GM12878 (cell line): ENCODE measurements around the gene AIF1. TPM values are rescaled to one million over a fixed set of nuclear protein-coding genes. Genes with fewer than 3 reads are reported as not detected.

Experiments used
- ATF2 ChIP-seq: IDR thresholded peaks from 2 replicates; pipeline ENCODE4 v1.6.1; 2012; ENCODE audit warnings: low read length, inconsistent platforms
- BCLAF1 ChIP-seq: fragments of 450-650 bp; IDR thresholded peaks from 2 replicates; pipeline ENCODE4 v1.6.1; 2017; ENCODE audit warnings: antibody characterized with exemption, mild to moderate bottlenecking, moderate library complexity
- CREB1 ChIP-seq: IDR thresholded peaks from 2 replicates; pipeline ENCODE4 v1.6.1; 2012; ENCODE audit warnings: low read depth, mild to moderate bottlenecking, inconsistent platforms
- ETV6 ChIP-seq, 2 experiments: fragments of 450-650 bp in 1 of 2; IDR thresholded peaks in 1 of 2; conservative IDR thresholded peaks in 1 of 2; 2 replicates each; pipeline ENCODE4 v1.6.1; 2014; ENCODE audit warnings: antibody characterized with exemption in 1 of 2, borderline replicate concordance in 1 of 2, low read depth in 1 of 2, mild to moderate bottlenecking in 1 of 2, moderate library complexity in 1 of 2
- HDGF ChIP-seq: fragments of 450-650 bp; IDR thresholded peaks from 2 replicates; pipeline ENCODE4 v1.6.1; 2016; ENCODE audit warnings: antibody characterized with exemption
- KAT2A ChIP-seq: conservative IDR thresholded peaks from 2 replicates; pipeline ENCODE4 v1.6.1; 2011; ENCODE audit warnings: low read depth, low read length; ENCODE audit not compliant: control insufficient read depth
- KDM1A ChIP-seq: fragments of 200-600 bp; sonication (generic); IDR thresholded peaks from 2 replicates; pipeline ENCODE4 v1.6.1; 2016; ENCODE audit warnings: borderline replicate concordance
- NBN ChIP-seq: fragments of 450-650 bp; IDR thresholded peaks from 2 replicates; pipeline ENCODE4 v1.6.1; 2016
- NFYB ChIP-seq: IDR thresholded peaks from 2 replicates; pipeline ENCODE4 v1.6.1; 2011; ENCODE audit warnings: low read depth, mild to moderate bottlenecking, low read length, improper control_type of control experiment, moderate library complexity; ENCODE audit not compliant: insufficient read depth
- NR2F1 ChIP-seq: fragments of 450-650 bp; conservative IDR thresholded peaks from 2 replicates; pipeline ENCODE4 v1.6.1; 2017; ENCODE audit warnings: mild to moderate bottlenecking
- PAX8 ChIP-seq: fragments of 450-650 bp; IDR thresholded peaks from 2 replicates; pipeline ENCODE4 v1.6.1; 2017; ENCODE audit warnings: mild to moderate bottlenecking, moderate library complexity
- PBX3 ChIP-seq: IDR thresholded peaks from 2 replicates; pipeline ENCODE4 v1.6.1; 2011; ENCODE audit warnings: mild to moderate bottlenecking, low read depth, low read length, moderate library complexity; ENCODE audit not compliant: insufficient replicate concordance
- POLR2A ChIP-seq: IDR thresholded peaks from 2 replicates; pipeline ENCODE4 v1.6.1; 2011; ENCODE audit warnings: low read depth, mild to moderate bottlenecking, low read length
- RB1 ChIP-seq: fragments of 450-650 bp; formaldehyde crosslinking; IDR thresholded peaks from 2 replicates; pipeline ENCODE4 v1.6.1; 2017; ENCODE audit warnings: mild to moderate bottlenecking, borderline replicate concordance
- RELA ChIP-seq: fragments of 450-650 bp; IDR thresholded peaks from 2 replicates; pipeline ENCODE4 v1.8.0; 2014; ENCODE audit warnings: borderline replicate concordance; ENCODE audit not compliant: partially characterized antibody
- SPI1 ChIP-seq: IDR thresholded peaks from 2 replicates; pipeline ENCODE4 v1.6.1; 2011; ENCODE audit warnings: low read depth, mild to moderate bottlenecking, low read length, moderate library complexity, borderline replicate concordance; ENCODE audit not compliant: insufficient read depth
- TAF1 ChIP-seq: IDR thresholded peaks from 2 replicates; pipeline ENCODE4 v1.6.1; 2011; ENCODE audit warnings: mild to moderate bottlenecking, low read depth, low read length, borderline replicate concordance
- ZBTB11 ChIP-seq: fragments of 450-650 bp; formaldehyde crosslinking; IDR thresholded peaks from 2 replicates; pipeline ENCODE4 v1.5.0; 2022; ENCODE audit warnings: mild to moderate bottlenecking, missing genetic modification characterization
- ZSCAN29 ChIP-seq: fragments of 450-650 bp; IDR thresholded peaks from 2 replicates; pipeline ENCODE4 v1.6.1; 2017; ENCODE audit warnings: mild to moderate bottlenecking, moderate library complexity
- polyA plus RNA-seq, 11 experiments: library from polyadenylated mRNA; depleted of rRNA in 4 of 11; unstranded in 6 of 11; stranded (reverse) in 5 of 11; fragments of >200 nt; fragmentation: Nextera tagmentation in 4 of 11; fragmentation: Illumina TruSeq in 1 of 11; extraction: Ambion mirVana in 4 of 11; extraction: Trizol in 1 of 11; gene quantifications; 1 replicate in 1 of 11; 2 replicates in 10 of 11; pipeline versions ENCODE4 v1.2.1 to v1.2.3, GENCODE V29; 2011 to 2016; ENCODE audit warnings: inconsistent platforms in 2 of 11, missing spikeins in 2 of 11, low read depth in 1 of 11
- total RNA-seq, 4 experiments: library from RNA; depleted of rRNA in 3 of 4; stranded (reverse); fragments of >200 nt in 3 of 4; fragmentation: Illumina TruSeq in 1 of 4; extraction: Trizol in 1 of 4; gene quantifications; 2 replicates each; pipeline versions ENCODE4 v1.2.1 to v1.2.3, GENCODE V29; 2013 to 2021
- TF ChIP-seq, protein P1 (sequence below): fragments of 450-650 bp; IDR thresholded peaks from 2 replicates; pipeline ENCODE4 v1.6.1; 2016; ENCODE audit warnings: mild to moderate bottlenecking

Gene AIF1
- total and polyA plus RNA-seq, 10 of the 15 experiments (the other 5 are each of a cell fraction or from before 2014, with no cell fraction given), result 1.9 to 256 (median 134) TPM

GRCh38 chr6:31665501-31666336 is 50.7 kb downstream of the AIF1 start, which contains the start of gene CSNK2B (continued):
- TF ChIP-seq SPI1 (no peak; the same call in 1 of the 2 replicates), ZBTB11 (CRISPR knock-in tag) (no peak), NBN (no peak), PBX3 (no peak), KAT2A (no peak), ATF2 (no peak), RB1 (no peak), PAX8 (no peak), HDGF (no peak; the same call in 1 of the 2 replicates), NFYB (0 out of 2 replicates have a peak, but pooled peaks have one; percentile 28), POLR2A (peak; percentile 93), CREB1 (peak; percentile 91), NR2F1 (peak; percentile 59), TAF1 (peak; percentile 73), KDM1A (no peak), RELA (no peak), ETV6 (conservative IDR thresholded peaks at IDR 0.05 in 1 of 2, IDR thresholded peaks at IDR 0.05 in 1 of 2; ENCODE audit: borderline replicate concordance in 1 of 2, low read depth in 1 of 2) (no peak), BCLAF1 (no peak), ZSCAN29 (0 out of 2 replicates have a peak, but pooled peaks have one; percentile 8)
- TF ChIP-seq, protein P1, sequence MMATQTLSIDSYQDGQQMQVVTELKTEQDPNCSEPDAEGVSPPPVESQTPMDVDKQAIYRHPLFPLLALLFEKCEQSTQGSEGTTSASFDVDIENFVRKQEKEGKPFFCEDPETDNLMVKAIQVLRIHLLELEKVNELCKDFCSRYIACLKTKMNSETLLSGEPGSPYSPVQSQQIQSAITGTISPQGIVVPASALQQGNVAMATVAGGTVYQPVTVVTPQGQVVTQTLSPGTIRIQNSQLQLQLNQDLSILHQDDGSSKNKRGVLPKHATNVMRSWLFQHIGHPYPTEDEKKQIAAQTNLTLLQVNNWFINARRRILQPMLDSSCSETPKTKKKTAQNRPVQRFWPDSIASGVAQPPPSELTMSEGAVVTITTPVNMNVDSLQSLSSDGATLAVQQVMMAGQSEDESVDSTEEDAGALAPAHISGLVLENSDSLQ, result peak; percentile 72
